Measurements from ENCODE around the gene TXNDC11. TPM values are rescaled to one million over a fixed set of nuclear protein-coding genes. Genes with fewer than 3 reads are reported as not detected.
A peak's percentile ranks its signal among the peaks of the same experiment; 100 is the strongest.

The TXNDC11 gene
- polyA plus RNA-seq, 1 donor (not counting 4 experiments of a cell fraction or from before 2014, with no cell fraction given): 35.9 TPM

DNA sequence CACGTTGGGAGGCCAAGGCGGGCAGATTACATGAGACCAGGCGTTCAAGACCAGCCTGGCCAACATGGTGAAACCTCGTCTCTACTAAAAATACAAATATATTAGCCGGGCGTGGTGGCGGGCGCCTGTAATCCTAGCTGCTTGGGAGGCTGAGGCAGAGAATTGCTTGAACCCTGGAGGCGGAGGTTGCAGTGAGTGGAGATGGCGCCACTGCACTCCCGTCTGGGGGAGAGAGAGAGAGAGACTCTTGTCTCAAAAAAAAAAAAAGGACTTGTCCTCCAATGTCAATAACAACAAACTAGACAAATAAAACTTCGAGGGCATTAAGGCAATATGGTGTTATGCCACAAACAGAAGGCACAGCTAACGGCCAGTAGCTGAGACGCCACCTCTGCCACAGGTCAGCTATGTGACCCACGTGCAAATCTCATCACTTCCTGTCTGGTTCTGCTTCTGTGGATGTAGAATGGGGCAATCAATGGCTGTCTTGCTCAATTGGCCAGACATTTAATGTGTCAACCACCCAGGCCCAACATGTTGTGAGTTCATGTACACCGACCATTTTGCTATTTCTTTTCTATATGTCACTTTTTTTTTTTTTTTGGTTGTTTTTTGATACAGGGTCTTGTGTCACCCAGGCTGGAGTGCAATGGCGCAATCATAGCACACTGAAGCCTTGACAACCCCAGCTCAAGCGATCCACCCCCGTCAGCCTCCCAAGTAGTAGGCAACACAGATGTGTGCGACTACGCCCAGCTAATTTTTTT, 834 bp upstream of the TXNDC11 start:
- Histone ChIP-seq H3K36me3 (ENCODE audit: control insufficient read depth in 2 of 2, extremely low read depth in 1 of 2, insufficient read depth in 2 of 2, low read length in 2 of 2) (peaks cover 0 to 4% of the 10 kb centered on the region in 2 experiments), H3K27ac (ENCODE audit: control insufficient read depth, insufficient read depth, low read length) (peak overlapping the region; percentile 67), H3K4me3 (ENCODE audit: control insufficient read depth in 2 of 3, extremely low read depth in 1 of 3, insufficient read depth in 2 of 3, low read depth in 1 of 3, low read length in 3 of 3) (peak overlapping the region; percentile 52 to 93 (median 64)), H3K9me1 (ENCODE audit: control insufficient read depth, extremely low read depth, insufficient read depth, low read length) (no peaks in the 10 kb centered on the region), H3K9ac (ENCODE audit: control insufficient read depth, extremely low read depth, insufficient read depth, low read length) (peak overlapping the region; percentile 94), H3K27me3 (ENCODE audit: control insufficient read depth, extremely low read depth, insufficient read depth, low read length) (no peaks in the 10 kb centered on the region), H4K20me1 (ENCODE audit: control insufficient read depth, extremely low read depth, insufficient read depth, low read length) (peaks cover 2% of the 10 kb centered on the region), H3K4me1 (ENCODE audit: control insufficient read depth, extremely low read depth, insufficient read depth, low read length) (peaks cover 12% of the 10 kb centered on the region), H3K79me2 (ENCODE audit: control insufficient read depth, insufficient read depth, low read length) (peaks cover 39% of the 10 kb centered on the region), H3K9me3 (ENCODE audit: control insufficient read depth, low read depth, low read length) (no peaks in the 10 kb centered on the region), H3K4me2 (ENCODE audit: control insufficient read depth, extremely low read depth, insufficient read depth, low read depth, low read length) (peak overlapping the region; percentile 62), H2AFZ (ENCODE audit: control insufficient read depth, low read length) (peak overlapping the region; percentile 70)
- dilution Hi-C loops (cut with MboI; ENCODE audit: extremely low pct_ligation_motif_present, low sequenced_read_pairs): no loop called here
- no peak for FAIRE-seq
- DNase-seq (ENCODE audit: low read depth, low spot score): no peak
- TF ChIP-seq, protein P1, sequence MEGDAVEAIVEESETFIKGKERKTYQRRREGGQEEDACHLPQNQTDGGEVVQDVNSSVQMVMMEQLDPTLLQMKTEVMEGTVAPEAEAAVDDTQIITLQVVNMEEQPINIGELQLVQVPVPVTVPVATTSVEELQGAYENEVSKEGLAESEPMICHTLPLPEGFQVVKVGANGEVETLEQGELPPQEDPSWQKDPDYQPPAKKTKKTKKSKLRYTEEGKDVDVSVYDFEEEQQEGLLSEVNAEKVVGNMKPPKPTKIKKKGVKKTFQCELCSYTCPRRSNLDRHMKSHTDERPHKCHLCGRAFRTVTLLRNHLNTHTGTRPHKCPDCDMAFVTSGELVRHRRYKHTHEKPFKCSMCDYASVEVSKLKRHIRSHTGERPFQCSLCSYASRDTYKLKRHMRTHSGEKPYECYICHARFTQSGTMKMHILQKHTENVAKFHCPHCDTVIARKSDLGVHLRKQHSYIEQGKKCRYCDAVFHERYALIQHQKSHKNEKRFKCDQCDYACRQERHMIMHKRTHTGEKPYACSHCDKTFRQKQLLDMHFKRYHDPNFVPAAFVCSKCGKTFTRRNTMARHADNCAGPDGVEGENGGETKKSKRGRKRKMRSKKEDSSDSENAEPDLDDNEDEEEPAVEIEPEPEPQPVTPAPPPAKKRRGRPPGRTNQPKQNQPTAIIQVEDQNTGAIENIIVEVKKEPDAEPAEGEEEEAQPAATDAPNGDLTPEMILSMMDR (optimal IDR thresholded peaks at IDR 0.05 in 1 of 3, IDR thresholded peaks at IDR 0.05 in 1 of 3, conservative IDR thresholded peaks at IDR 0.05 in 1 of 3; ENCODE audit: extremely low read depth in 1 of 3, insufficient read depth in 2 of 3, low read length in 3 of 3): no peak

DNA sequence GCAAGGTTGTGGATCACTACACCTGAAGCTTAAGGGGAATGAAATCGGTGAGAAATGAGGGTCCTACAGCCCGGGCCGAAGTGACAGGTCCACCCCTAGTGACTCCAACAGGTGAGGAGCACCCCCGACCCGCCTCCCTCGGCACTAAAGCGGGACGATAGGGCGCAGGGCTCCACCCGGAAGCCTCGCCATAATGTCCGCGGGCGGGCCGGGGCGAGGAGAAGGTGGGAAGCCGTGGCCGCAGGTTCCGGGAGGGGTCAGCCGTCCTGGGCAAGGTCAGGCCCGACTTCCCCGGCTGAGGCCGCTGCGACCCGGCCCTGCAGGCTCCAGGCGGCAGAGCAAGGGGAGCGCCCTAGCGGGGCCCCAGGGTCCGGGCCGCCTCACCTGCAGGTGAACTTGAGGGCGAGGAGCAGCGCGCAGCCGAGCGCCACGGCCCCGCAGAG, 543 bp downstream of the TXNDC11 start:
- peak overlapping the region; percentile 69 for H3K4me2 ChIP-seq (ENCODE audit: control insufficient read depth, extremely low read depth, insufficient read depth, low read depth, low read length)
- dilution Hi-C loops (cut with MboI; ENCODE audit: extremely low pct_ligation_motif_present, low sequenced_read_pairs): no loop called here
- peaks cover 2 to 4% of the 10 kb centered on the region in 2 experiments for H3K36me3 ChIP-seq (ENCODE audit: control insufficient read depth in 2 of 2, extremely low read depth in 1 of 2, insufficient read depth in 2 of 2, low read length in 2 of 2)
- DNase-seq (ENCODE audit: low read depth, low spot score) (no peak), FAIRE-seq (no peak)
- H3K9me3 ChIP-seq (ENCODE audit: control insufficient read depth, low read depth, low read length): no peaks in the 10 kb centered on the region
- H3K27me3 ChIP-seq (ENCODE audit: control insufficient read depth, extremely low read depth, insufficient read depth, low read length): no peaks in the 10 kb centered on the region
- peak overlapping the region; percentile 56 for H2AFZ ChIP-seq (ENCODE audit: control insufficient read depth, low read length)
- peaks cover 48% of the 10 kb centered on the region for H3K79me2 ChIP-seq (ENCODE audit: control insufficient read depth, insufficient read depth, low read length)
- no peaks in the 10 kb centered on the region for H3K9me1 ChIP-seq (ENCODE audit: control insufficient read depth, extremely low read depth, insufficient read depth, low read length)
- peaks cover 12% of the 10 kb centered on the region for H3K4me1 ChIP-seq (ENCODE audit: control insufficient read depth, extremely low read depth, insufficient read depth, low read length)
- H3K27ac ChIP-seq (ENCODE audit: control insufficient read depth, insufficient read depth, low read length): peak overlapping the region; percentile 67
- peak overlapping the region; percentile 93 to 96 (median 95) for H3K4me3 ChIP-seq (ENCODE audit: control insufficient read depth in 2 of 3, extremely low read depth in 1 of 3, insufficient read depth in 2 of 3, low read depth in 1 of 3, low read length in 3 of 3)
- no peaks in the 10 kb centered on the region for H4K20me1 ChIP-seq (ENCODE audit: control insufficient read depth, extremely low read depth, insufficient read depth, low read length)
- TF ChIP-seq, protein P1 (optimal IDR thresholded peaks at IDR 0.05 in 1 of 3, IDR thresholded peaks at IDR 0.05 in 1 of 3, conservative IDR thresholded peaks at IDR 0.05 in 1 of 3; ENCODE audit: extremely low read depth in 1 of 3, insufficient read depth in 2 of 3, low read length in 3 of 3): no peak
- no peak for TF ChIP-seq EZH2 (IDR thresholded peaks at IDR 0.05; ENCODE audit: low read length)
- peak overlapping the region; percentile 94 for H3K9ac ChIP-seq (ENCODE audit: control insufficient read depth, extremely low read depth, insufficient read depth, low read length)
